Measurements from ENCODE around the gene YTHDF2.
"Not testable (repeated sequence)": the region's sequence is repeated elsewhere in the genome, so short reads cannot be mapped to it uniquely, and the experiment has no call there.

GRCh38 chr1:28771921-28772320 lies 35.2 kb downstream of the YTHDF2 start:
- not testable (repeated sequence) for TF ChIP-seq CTCF (conservative IDR thresholded peaks at IDR 0.05; ENCODE audit: low read depth, low read length); EZH2 (IDR thresholded peaks at IDR 0.05; ENCODE audit: low read length, unreplicated experiment); EZH2phosphoT487 (IDR thresholded peaks at IDR 0.05; ENCODE audit: borderline replicate concordance, low read length)

All from PC-3 (cell line).